ENCODE results near the gene ANKRD33B.

DNA sequence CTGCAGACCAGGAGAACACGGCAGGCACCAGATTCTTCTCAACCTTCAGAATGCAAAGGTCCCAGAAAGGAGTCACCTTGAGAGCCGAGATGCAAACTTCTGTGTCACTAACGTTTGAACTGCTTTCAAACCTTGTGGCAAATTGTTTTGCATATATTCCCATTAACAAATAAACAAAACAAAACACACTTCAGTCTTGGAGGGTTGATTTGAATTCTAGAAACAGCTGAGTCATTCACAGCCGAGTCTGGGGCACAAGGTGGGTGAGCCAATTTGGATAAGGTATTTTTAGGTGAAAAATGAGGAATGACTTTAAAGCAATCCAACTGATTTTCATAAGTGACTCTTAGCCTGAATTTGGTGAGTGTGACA is 38.8 kb upstream of the ANKRD33B start:
- TF ChIP-seq POLR2A (IDR thresholded peaks at IDR 0.05; ENCODE audit: low read depth, low read length) (no peak), POLR2AphosphoS5 (IDR thresholded peaks at IDR 0.05; ENCODE audit: low read depth, low read length) (no peak)
